Measurements from ENCODE around the gene NRARP.

DNA sequence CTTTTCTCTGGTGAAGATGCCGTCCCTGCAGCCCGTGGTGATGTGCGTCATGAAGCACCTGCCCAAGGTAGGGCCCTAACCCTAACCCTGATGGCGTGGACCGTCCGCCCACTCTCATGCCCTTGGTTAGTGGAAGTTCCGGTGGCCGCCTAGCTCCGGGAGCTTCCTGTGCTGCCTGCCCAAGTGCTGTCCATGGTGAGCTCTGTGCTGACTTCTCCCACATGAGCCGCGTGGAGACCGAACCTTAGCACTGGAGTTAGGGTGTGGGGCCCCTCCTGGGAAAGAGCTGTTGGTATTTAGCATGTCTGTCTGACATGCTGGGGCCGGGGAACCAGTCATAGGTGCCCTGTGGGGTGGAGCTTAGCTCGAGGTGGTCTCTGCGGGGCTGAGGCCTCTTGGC lies 45.7 kb downstream of the NRARP start:
- no peak for TF ChIP-seq HCFC1 (IDR thresholded peaks at IDR 0.05; ENCODE audit: low read length)
- TF ChIP-seq, protein P1, sequence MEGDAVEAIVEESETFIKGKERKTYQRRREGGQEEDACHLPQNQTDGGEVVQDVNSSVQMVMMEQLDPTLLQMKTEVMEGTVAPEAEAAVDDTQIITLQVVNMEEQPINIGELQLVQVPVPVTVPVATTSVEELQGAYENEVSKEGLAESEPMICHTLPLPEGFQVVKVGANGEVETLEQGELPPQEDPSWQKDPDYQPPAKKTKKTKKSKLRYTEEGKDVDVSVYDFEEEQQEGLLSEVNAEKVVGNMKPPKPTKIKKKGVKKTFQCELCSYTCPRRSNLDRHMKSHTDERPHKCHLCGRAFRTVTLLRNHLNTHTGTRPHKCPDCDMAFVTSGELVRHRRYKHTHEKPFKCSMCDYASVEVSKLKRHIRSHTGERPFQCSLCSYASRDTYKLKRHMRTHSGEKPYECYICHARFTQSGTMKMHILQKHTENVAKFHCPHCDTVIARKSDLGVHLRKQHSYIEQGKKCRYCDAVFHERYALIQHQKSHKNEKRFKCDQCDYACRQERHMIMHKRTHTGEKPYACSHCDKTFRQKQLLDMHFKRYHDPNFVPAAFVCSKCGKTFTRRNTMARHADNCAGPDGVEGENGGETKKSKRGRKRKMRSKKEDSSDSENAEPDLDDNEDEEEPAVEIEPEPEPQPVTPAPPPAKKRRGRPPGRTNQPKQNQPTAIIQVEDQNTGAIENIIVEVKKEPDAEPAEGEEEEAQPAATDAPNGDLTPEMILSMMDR (IDR thresholded peaks at IDR 0.05 in 2 of 3, conservative IDR thresholded peaks at IDR 0.05 in 1 of 3; ENCODE audit: control insufficient read depth in 2 of 3, extremely low read depth in 1 of 3, insufficient read depth in 1 of 3, low read depth in 3 of 3, low read length in 3 of 3): no peak
- TF ChIP-seq FOXM1 (IDR thresholded peaks at IDR 0.05; ENCODE audit: low read depth, low read length): no peak
- TF ChIP-seq EZH2 (IDR thresholded peaks at IDR 0.05; ENCODE audit: borderline replicate concordance, control insufficient read depth, low read depth, low read length): no peak
- no peak for TF ChIP-seq CHD2 (IDR thresholded peaks at IDR 0.05; ENCODE audit: borderline replicate concordance, low read depth, low read length)

All from GM12878 (cell line).